ENCODE results near the gene SLC16A5. TPM values are rescaled to one million over a fixed set of nuclear protein-coding genes. Genes with fewer than 3 reads are reported as not detected.
A peak's percentile ranks its signal among the peaks of the same experiment; 100 is the strongest.

The SLC16A5 gene
- polyA plus RNA-seq, 1 donor (not counting 4 experiments of a cell fraction or from before 2014, with no cell fraction given), result 3.5 TPM

- H3K4me2 ChIP-seq (ENCODE audit: control insufficient read depth, extremely low read depth, insufficient read depth, low read depth, low read length), result no peak overlapping the region
- no peaks in the 10 kb centered on the region for H3K9me1 ChIP-seq (ENCODE audit: control insufficient read depth, extremely low read depth, insufficient read depth, low read length)
- H2AFZ ChIP-seq (ENCODE audit: control insufficient read depth, low read length), result no peak overlapping the region
- H3K4me3 ChIP-seq (ENCODE audit: control insufficient read depth in 2 of 3, extremely low read depth in 1 of 3, insufficient read depth in 2 of 3, low read depth in 1 of 3, low read length in 3 of 3), result no peak overlapping the region
- FAIRE-seq (no peak), DNase-seq (ENCODE audit: low read depth, low spot score) (no peak)
- dilution Hi-C loops (cut with MboI; ENCODE audit: extremely low pct_ligation_motif_present, low sequenced_read_pairs), result no loop called here
- H4K20me1 ChIP-seq (ENCODE audit: control insufficient read depth, extremely low read depth, insufficient read depth, low read length), result no peaks in the 10 kb centered on the region
- H3K4me1 ChIP-seq (ENCODE audit: control insufficient read depth, extremely low read depth, insufficient read depth, low read length), result peaks cover 17% of the 10 kb centered on the region
- TF ChIP-seq CTCF (optimal IDR thresholded peaks at IDR 0.05 in 1 of 3, IDR thresholded peaks at IDR 0.05 in 1 of 3, conservative IDR thresholded peaks at IDR 0.05 in 1 of 3; ENCODE audit: extremely low read depth in 1 of 3, insufficient read depth in 2 of 3, low read length in 3 of 3) (no peak), EZH2 (IDR thresholded peaks at IDR 0.05; ENCODE audit: low read length) (no peak)
- H3K27ac ChIP-seq (ENCODE audit: control insufficient read depth, insufficient read depth, low read length), result no peak overlapping the region
- H3K9ac ChIP-seq (ENCODE audit: control insufficient read depth, extremely low read depth, insufficient read depth, low read length), result no peak overlapping the region
- no peaks in the 10 kb centered on the region for H3K9me3 ChIP-seq (ENCODE audit: control insufficient read depth, low read depth, low read length)
- no peaks in the 10 kb centered on the region for H3K27me3 ChIP-seq (ENCODE audit: control insufficient read depth, extremely low read depth, insufficient read depth, low read length)
- H3K79me2 ChIP-seq (ENCODE audit: control insufficient read depth, insufficient read depth, low read length), result no peaks in the 10 kb centered on the region
- peaks cover 0 to 2% of the 10 kb centered on the region in 2 experiments for H3K36me3 ChIP-seq (ENCODE audit: control insufficient read depth in 2 of 2, extremely low read depth in 1 of 2, insufficient read depth in 2 of 2, low read length in 2 of 2)
Observed at GRCh38 chr17:75111777-75112335, 24.1 kb downstream of the SLC16A5 start.

- Histone ChIP-seq H3K27me3 (ENCODE audit: control insufficient read depth, extremely low read depth, insufficient read depth, low read length) (no peaks in the 10 kb centered on the region), H3K9me1 (ENCODE audit: control insufficient read depth, extremely low read depth, insufficient read depth, low read length) (no peaks in the 10 kb centered on the region), H4K20me1 (ENCODE audit: control insufficient read depth, extremely low read depth, insufficient read depth, low read length) (no peaks in the 10 kb centered on the region), H3K79me2 (ENCODE audit: control insufficient read depth, insufficient read depth, low read length) (no peaks in the 10 kb centered on the region), H3K36me3 (ENCODE audit: control insufficient read depth in 2 of 2, extremely low read depth in 1 of 2, insufficient read depth in 2 of 2, low read length in 2 of 2) (peaks cover 0 to 4% of the 10 kb centered on the region in 2 experiments), H3K9ac (ENCODE audit: control insufficient read depth, extremely low read depth, insufficient read depth, low read length) (peak overlapping the region; percentile 69), H3K4me1 (ENCODE audit: control insufficient read depth, extremely low read depth, insufficient read depth, low read length) (peaks cover 17% of the 10 kb centered on the region), H3K27ac (ENCODE audit: control insufficient read depth, insufficient read depth, low read length) (peak overlapping the region; percentile 65), H3K4me3 (ENCODE audit: control insufficient read depth in 2 of 3, extremely low read depth in 1 of 3, insufficient read depth in 2 of 3, low read depth in 1 of 3, low read length in 3 of 3) (peak overlapping the region; percentile 14 to 59 (median 58)), H3K4me2 (ENCODE audit: control insufficient read depth, extremely low read depth, insufficient read depth, low read depth, low read length) (peak overlapping the region; percentile 73), H2AFZ (ENCODE audit: control insufficient read depth, low read length) (peak overlapping the region; percentile 85), H3K9me3 (ENCODE audit: control insufficient read depth, low read depth, low read length) (no peaks in the 10 kb centered on the region)
- TF ChIP-seq CTCF (optimal IDR thresholded peaks at IDR 0.05 in 1 of 3, IDR thresholded peaks at IDR 0.05 in 1 of 3, conservative IDR thresholded peaks at IDR 0.05 in 1 of 3; ENCODE audit: extremely low read depth in 1 of 3, insufficient read depth in 2 of 3, low read length in 3 of 3) (peak; percentile 85 to 96 (median 90)), EZH2 (IDR thresholded peaks at IDR 0.05; ENCODE audit: low read length) (no peak)
- dilution Hi-C loops (cut with MboI; ENCODE audit: extremely low pct_ligation_motif_present, low sequenced_read_pairs), result no loop called here
- DNase-seq (ENCODE audit: low read depth, low spot score), result peak; percentile 71
- FAIRE-seq, result no peak
Observed at GRCh38 chr17:75113798-75114551, 26.2 kb downstream of the SLC16A5 start.
